Measurements from ENCODE around the gene OR1E2.

The OR1E2 gene

DNA sequence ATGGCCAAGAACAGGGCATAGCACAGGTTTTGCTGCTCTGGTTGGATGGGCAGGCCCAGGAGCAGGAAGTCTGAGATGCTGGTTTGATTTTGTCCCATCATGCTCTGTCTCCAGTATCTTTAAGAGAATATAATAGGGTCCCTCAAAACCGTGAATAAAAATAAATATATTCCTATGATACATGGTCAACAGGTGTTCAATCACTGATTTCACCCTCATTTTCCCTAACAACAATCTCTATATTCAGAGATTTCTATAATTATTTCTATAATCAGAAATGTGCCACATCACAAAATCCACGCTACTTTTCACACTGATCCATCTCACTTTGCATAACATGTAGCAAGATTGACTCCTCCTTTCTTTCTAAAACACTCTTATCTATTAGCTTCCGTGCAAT is at the start of gene OR1E2:
Gene OR1E2, minus strand, starts transcription at position 101 of the 400 bp plus-strand sequence. Its CDS starts 0 bp downstream, at position 101.
- no peak for TF ChIP-seq CTCF (IDR thresholded peaks at IDR 0.05; ENCODE audit: borderline replicate concordance, insufficient read depth, low read depth, low read length)
- no peak within 1 kb of the TSS for H3K4me3 ChIP-seq (ENCODE audit: low read depth, low read length)

- TF ChIP-seq CTCF (IDR thresholded peaks at IDR 0.05; ENCODE audit: borderline replicate concordance, insufficient read depth, low read depth, low read length): no peak
- H3K4me3 ChIP-seq (ENCODE audit: low read depth, low read length): no peak overlapping the region
Observed at GRCh38 chr17:3482852-3483251, 49.2 kb upstream of the OR1E2 start.

GRCh38 chr17:3479988-3480387 is 46.3 kb upstream of the OR1E2 start:
- TF ChIP-seq CTCF (IDR thresholded peaks at IDR 0.05; ENCODE audit: borderline replicate concordance, insufficient read depth, low read depth, low read length): no peak

DNA sequence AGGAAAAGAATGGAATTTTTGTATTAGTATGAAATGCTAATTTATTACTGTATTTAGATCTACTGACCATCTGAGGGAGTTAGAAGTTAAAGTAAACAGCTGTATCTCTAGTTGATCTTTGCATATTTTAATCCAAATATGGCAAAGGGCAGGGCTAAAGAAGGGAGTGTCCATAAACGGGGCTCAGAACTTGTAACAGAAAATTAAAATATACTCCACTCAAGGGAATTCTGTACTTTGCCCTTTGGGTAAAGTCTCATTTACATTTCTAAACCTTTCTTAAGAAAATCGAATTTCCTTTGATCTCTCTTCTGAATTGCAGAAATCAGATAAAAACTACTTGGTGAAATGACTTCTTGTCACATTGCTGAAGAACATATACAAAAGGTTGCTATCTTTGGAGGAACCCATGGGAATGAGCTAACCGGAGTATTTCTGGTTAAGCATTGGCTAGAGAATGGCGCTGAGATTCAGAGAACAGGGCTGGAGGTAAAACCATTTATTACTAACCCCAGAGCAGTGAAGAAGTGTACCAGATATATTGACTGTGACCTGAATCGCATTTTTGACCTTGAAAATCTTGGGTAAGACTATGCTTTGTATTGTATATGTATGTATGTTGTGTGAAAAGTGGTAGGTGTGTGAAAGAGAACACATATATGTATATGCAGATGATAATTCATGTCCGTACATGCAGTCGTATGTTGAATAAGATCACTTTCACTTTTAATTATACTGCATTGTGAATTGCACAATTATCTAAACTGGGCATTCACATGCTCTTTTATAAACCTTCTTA is 42.4 kb upstream of the OR1E2 start, which contains the start of gene ASPA:
Gene ASPA, plus strand, starts transcription at position 186 of the 799 bp plus-strand sequence. Its CDS starts 163 bp downstream, at position 349.
- no peak for TF ChIP-seq CTCF (IDR thresholded peaks at IDR 0.05; ENCODE audit: borderline replicate concordance, insufficient read depth, low read depth, low read length)
- H3K4me3 ChIP-seq (ENCODE audit: low read depth, low read length): no peak within 1 kb of the TSS

More at GRCh38 chr17:3479988-3480387, 46.3 kb upstream of the OR1E2 start:
- H3K4me3 ChIP-seq (ENCODE audit: low read depth, low read length): no peak overlapping the region

GRCh38 chr17:3475251-3475685 is 41.6 kb upstream of the OR1E2 start:
- no peak for TF ChIP-seq CTCF (IDR thresholded peaks at IDR 0.05; ENCODE audit: borderline replicate concordance, insufficient read depth, low read depth, low read length)
- H3K4me3 ChIP-seq (ENCODE audit: low read depth, low read length): no peak overlapping the region

DNA sequence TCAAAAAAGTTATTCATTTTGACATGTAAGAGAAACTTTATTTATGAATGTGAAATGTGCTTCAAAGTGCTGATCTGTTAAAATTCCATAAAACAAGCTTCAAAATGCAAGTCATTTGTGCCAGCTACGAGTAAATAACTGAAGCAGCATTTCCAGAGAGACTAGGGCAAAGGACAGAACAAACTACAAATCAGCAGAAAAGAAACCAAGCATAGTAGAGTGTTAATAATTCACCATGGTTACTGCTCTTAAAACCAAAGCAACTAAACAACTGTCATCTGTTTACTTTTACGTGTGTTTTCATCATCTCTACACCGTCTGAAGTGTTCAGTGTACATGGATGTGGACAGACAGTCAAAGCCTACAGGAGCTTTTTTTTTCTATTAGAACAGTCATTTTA is 40.6 kb upstream of the OR1E2 start:
- TF ChIP-seq CTCF (IDR thresholded peaks at IDR 0.05; ENCODE audit: borderline replicate concordance, insufficient read depth, low read depth, low read length): no peak
- H3K4me3 ChIP-seq (ENCODE audit: low read depth, low read length): no peak overlapping the region

DNA sequence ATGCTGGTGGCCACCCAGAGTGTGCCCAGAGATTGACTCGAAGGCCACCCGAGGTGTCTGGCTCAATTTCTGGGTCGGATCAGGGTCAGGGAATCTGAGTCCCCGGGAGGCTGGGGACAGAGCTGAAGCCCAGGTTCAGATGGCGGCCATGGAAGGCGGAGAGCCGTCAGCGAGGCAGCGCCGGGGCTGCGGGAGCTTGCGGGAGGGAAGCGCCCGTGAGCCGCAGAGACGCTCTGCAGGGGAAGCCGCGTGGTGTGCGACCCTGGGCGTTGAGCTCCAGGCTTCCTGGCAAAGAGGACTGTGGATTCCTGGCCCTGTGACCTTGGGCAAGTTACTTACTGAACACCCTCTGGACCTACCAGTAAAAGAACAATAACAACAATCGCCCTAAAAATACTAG is 38.5 kb upstream of the OR1E2 start:
- no peak for TF ChIP-seq CTCF (IDR thresholded peaks at IDR 0.05; ENCODE audit: borderline replicate concordance, insufficient read depth, low read depth, low read length)
- H3K4me3 ChIP-seq (ENCODE audit: low read depth, low read length): no peak overlapping the region

Measured in GM12875 (cell line).